Sigmoid colon (tissue), 4 donors: ENCODE measurements around the gene PLPP4.

Experiments
- EP300 ChIP-seq, 4 donors: sonication (generic); formaldehyde crosslinking; IDR thresholded peaks; one replicate each; pipeline ENCODE4 v1.6.1; 2017; ENCODE audit warnings: antibody characterized with exemption in 4 of 4
- POLR2AphosphoS5 ChIP-seq, 4 donors: sonication (generic); formaldehyde crosslinking; IDR thresholded peaks; one replicate each; pipeline ENCODE4 v1.6.1; 2017; ENCODE audit warnings: antibody characterized with exemption in 4 of 4
- TF ChIP-seq, protein P1 (sequence below), 4 experiments: fragments of 450-650 bp in 3 of 4; fragments of 200-600 bp in 1 of 4; IDR thresholded peaks; one replicate each; pipeline ENCODE4 v1.5.1; 2016 to 2019; ENCODE audit warnings: antibody characterized with exemption in 4 of 4, mild to moderate bottlenecking in 3 of 4, moderate library complexity in 2 of 4

DNA sequence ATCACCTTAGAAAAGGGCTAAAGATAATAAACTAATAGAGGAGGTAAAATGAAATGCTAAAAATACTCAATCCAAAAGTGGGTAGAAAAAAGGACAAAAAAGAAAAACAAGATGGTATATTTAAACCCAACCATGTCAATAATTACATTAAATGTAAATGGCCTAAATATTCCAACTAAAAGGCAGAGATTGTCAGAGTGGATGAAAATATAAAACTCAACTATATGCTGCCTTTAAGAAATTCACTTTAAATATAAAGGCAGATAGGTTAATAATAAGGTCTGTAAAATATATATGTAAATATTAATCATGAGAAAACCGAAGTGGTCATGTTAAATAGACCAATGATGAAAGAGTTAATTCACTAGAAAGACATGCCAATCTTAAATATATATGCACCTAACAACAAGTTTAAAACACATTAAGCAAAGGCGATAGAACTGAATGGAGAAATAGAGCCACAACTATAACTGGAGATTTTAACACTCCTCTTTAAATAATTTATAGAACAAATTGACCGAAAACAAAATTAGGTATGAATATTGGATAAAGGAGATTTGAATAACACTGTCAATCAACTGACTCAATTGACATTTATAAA lies 159.4 kb downstream of the PLPP4 start:
- TF ChIP-seq POLR2AphosphoS5 (IDR thresholded peaks at IDR 0.05) (no peak), EP300 (IDR thresholded peaks at IDR 0.05) (no peak)
- TF ChIP-seq, protein P1, sequence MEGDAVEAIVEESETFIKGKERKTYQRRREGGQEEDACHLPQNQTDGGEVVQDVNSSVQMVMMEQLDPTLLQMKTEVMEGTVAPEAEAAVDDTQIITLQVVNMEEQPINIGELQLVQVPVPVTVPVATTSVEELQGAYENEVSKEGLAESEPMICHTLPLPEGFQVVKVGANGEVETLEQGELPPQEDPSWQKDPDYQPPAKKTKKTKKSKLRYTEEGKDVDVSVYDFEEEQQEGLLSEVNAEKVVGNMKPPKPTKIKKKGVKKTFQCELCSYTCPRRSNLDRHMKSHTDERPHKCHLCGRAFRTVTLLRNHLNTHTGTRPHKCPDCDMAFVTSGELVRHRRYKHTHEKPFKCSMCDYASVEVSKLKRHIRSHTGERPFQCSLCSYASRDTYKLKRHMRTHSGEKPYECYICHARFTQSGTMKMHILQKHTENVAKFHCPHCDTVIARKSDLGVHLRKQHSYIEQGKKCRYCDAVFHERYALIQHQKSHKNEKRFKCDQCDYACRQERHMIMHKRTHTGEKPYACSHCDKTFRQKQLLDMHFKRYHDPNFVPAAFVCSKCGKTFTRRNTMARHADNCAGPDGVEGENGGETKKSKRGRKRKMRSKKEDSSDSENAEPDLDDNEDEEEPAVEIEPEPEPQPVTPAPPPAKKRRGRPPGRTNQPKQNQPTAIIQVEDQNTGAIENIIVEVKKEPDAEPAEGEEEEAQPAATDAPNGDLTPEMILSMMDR (IDR thresholded peaks at IDR 0.05), result no peak
